ENCODE data around the gene TGFA. TPM values are rescaled to one million over a fixed set of nuclear protein-coding genes. Genes with fewer than 3 reads are reported as not detected.

The TGFA gene
- total RNA-seq, 1 experiment from 2014 or later = 50.1 TPM

DNA sequence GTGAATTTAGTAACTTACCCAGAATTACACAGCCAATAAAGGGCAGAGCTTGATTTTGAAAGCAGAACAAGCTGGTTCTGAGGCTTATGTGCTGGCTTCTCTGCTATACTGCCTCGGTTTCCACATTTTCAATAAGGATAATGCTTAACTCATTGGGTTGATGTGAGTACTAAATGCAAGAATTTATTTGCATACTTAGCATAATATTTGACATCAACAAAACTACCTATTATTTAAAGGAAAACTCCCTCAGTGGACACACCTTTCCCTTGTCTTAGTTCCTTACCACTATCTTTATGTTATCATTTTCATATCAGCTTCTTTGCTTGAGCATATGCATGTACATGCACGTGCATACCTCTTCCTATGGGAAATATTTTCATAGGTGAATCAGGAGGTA lies 3.0 kb upstream of the TGFA start:
- no peak for ATAC-seq
- Histone ChIP-seq H3K79me2 (ENCODE audit: insufficient read depth, low read length) (peaks cover 18% of the 10 kb centered on the region), H3K4me2 (ENCODE audit: low read length) (no peak overlapping the region), H3K4me1 (ENCODE audit: control insufficient read depth in 1 of 2, insufficient read depth in 2 of 2, low read length in 2 of 2) (peaks cover 11 to 18% of the 10 kb centered on the region in 2 experiments), H2AFZ (ENCODE audit: low read depth, low read length, poor library complexity, severe bottlenecking) (no peak overlapping the region), H3K9ac (ENCODE audit: low read length) (no peak overlapping the region), H3K27ac (ENCODE audit: low read depth, low read length) (no peak overlapping the region), H3K9me2 (ENCODE audit: insufficient read depth) (no peaks in the 10 kb centered on the region), H3K4me3 (replicated peaks in 1 of 2; ENCODE audit: low read depth in 1 of 2, low read length in 2 of 2) (no peak overlapping the region), H3K27me3 (ENCODE audit: insufficient read depth, low read length) (no peaks in the 10 kb centered on the region), H4K20me1 (ENCODE audit: insufficient read depth) (no peaks in the 10 kb centered on the region), H3K9me3 (ENCODE audit: control insufficient read depth in 1 of 2, insufficient read depth in 1 of 2, low read depth in 1 of 2, low read length in 2 of 2) (no peaks in the 10 kb centered on the region), H3K36me3 (ENCODE audit: control insufficient read depth in 1 of 2, insufficient read depth in 2 of 2, low read length in 2 of 2) (no peaks in the 10 kb centered on the region)
- ChIA-PET POLR2A (no interaction called here), CTCF (interaction anchor here (0.7 to 1.5 kb wide), 3 partner anchors 59 to 253 kb away, joined by 3 to 4 read pairs (median 3); no protein-coding TSS in a partner anchor), RAD21 (ENCODE audit: low non-redundant PET in 1 of 2, low total read pairs in 2 of 2, uncharacterized antibody in 2 of 2, unreplicated experiment in 2 of 2) (no interaction called here)
- no TSS peak for BruUV-seq (replicated peaks)
- intact Hi-C loops (cut with micrococcal nuclease) = no loop called here
- no peak for DNase-seq (ENCODE audit: low read depth, low spot score)
- TF ChIP-seq ZFX (IDR thresholded peaks at IDR 0.05) (no peak), REST (IDR thresholded peaks at IDR 0.05; ENCODE audit: low read depth) (no peak), ELF1 (IDR thresholded peaks at IDR 0.05; ENCODE audit: borderline replicate concordance, low read depth) (no peak), SP1 (IDR thresholded peaks at IDR 0.05; ENCODE audit: low read depth) (no peak), EZH2phosphoT487 (IDR thresholded peaks at IDR 0.05; ENCODE audit: borderline replicate concordance) (no peak), SRF (IDR thresholded peaks at IDR 0.05; ENCODE audit: low read depth) (no peak), POLR2A (IDR thresholded peaks at IDR 0.05; ENCODE audit: borderline replicate concordance, extremely low read depth, insufficient read depth, insufficient read length) (no peak), ZBTB33 (IDR thresholded peaks at IDR 0.05; ENCODE audit: extremely low read depth, insufficient replicate concordance, low read length) (no peak), POLR2AphosphoS5 (IDR thresholded peaks at IDR 0.05; ENCODE audit: low read depth, low read length) (no peak), RAD21 (IDR thresholded peaks at IDR 0.05; ENCODE audit: low read depth) (no peak), EGR1 (IDR thresholded peaks at IDR 0.05; ENCODE audit: low read depth) (no peak)
- TF ChIP-seq, protein P1, sequence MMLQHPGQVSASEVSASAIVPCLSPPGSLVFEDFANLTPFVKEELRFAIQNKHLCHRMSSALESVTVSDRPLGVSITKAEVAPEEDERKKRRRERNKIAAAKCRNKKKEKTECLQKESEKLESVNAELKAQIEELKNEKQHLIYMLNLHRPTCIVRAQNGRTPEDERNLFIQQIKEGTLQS (IDR thresholded peaks at IDR 0.05) = no peak
- TF ChIP-seq, protein P2, sequence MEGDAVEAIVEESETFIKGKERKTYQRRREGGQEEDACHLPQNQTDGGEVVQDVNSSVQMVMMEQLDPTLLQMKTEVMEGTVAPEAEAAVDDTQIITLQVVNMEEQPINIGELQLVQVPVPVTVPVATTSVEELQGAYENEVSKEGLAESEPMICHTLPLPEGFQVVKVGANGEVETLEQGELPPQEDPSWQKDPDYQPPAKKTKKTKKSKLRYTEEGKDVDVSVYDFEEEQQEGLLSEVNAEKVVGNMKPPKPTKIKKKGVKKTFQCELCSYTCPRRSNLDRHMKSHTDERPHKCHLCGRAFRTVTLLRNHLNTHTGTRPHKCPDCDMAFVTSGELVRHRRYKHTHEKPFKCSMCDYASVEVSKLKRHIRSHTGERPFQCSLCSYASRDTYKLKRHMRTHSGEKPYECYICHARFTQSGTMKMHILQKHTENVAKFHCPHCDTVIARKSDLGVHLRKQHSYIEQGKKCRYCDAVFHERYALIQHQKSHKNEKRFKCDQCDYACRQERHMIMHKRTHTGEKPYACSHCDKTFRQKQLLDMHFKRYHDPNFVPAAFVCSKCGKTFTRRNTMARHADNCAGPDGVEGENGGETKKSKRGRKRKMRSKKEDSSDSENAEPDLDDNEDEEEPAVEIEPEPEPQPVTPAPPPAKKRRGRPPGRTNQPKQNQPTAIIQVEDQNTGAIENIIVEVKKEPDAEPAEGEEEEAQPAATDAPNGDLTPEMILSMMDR (IDR thresholded peaks at IDR 0.05 in 2 of 3, conservative IDR thresholded peaks at IDR 0.05 in 1 of 3; ENCODE audit: borderline replicate concordance in 1 of 3, insufficient read depth in 1 of 3, low read depth in 2 of 3, low read length in 2 of 3) = no peak

Data from HCT116 (cell line).